HG02852 (cell line): ENCODE measurements around the gene LRRC63.

Experiments used
- ATAC-seq: cut with Tn5 transposase; IDR thresholded peaks from one replicate; pipeline ENCODE4 v1.9.1; 2021; ENCODE audit warnings: mild to moderate bottlenecking, moderate library complexity; ENCODE audit not compliant: unreplicated experiment

LRRC63 gene

GRCh38 chr13:46307554-46307953, 95.8 kb downstream of the LRRC63 start:
- no peak for ATAC-seq

DNA sequence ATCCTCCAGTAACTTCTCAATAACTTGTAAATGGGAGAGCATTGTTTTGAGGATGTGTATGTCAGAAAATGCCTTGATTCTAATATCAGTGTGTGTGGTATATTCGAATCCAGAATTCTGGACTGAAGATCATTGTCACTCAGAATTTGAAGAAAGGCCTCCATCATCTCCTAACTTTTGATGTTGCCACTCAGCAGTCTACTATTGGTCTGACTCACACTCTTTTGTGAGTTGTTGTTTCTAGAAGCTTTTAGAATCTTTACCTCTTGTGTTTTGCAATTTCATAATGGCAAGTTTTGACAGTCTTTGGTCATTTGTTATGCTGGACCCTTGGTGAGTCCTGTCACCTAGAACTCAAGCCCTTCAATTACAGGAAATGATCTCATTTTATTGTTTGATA, 98.3 kb downstream of the LRRC63 start:
- no peak for ATAC-seq

DNA sequence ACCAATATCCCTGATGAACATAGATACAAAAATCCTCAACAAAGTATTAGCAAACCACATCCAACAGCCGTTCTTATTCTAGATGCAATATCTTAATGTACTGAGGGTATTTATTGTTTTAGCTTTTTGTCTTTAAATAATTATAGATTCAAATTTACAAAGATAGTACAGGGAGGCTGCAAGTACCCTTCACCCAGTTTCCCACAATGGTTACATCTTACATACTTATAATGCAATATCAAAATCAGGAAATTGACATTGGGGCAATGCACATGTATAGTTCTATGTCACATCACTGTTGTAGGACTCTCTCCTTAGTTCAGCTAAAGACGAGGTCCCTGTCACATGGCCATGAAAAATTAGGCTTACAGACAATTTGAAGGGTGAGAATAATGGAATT, 99.5 kb downstream of the LRRC63 start:
- no peak for ATAC-seq

DNA sequence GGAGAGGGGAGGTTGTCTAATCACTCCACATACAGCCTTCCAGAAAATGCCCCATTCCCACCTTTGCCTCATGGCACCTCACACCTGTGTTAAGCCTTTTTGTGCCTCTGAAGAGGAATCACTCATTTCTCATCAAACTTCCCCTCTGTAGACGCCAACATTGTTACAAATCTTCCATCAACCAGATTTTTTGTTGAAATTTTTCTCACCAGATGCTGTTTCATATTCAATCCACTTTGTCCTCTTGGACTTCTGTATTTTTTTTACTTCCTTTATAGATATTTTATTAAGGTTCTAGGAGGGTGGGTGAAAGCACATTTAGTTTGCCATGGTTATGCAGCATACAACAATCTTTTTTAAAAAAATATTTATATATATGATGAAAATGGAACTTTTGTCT, 101.3 kb downstream of the LRRC63 start:
- ATAC-seq, result no peak

DNA sequence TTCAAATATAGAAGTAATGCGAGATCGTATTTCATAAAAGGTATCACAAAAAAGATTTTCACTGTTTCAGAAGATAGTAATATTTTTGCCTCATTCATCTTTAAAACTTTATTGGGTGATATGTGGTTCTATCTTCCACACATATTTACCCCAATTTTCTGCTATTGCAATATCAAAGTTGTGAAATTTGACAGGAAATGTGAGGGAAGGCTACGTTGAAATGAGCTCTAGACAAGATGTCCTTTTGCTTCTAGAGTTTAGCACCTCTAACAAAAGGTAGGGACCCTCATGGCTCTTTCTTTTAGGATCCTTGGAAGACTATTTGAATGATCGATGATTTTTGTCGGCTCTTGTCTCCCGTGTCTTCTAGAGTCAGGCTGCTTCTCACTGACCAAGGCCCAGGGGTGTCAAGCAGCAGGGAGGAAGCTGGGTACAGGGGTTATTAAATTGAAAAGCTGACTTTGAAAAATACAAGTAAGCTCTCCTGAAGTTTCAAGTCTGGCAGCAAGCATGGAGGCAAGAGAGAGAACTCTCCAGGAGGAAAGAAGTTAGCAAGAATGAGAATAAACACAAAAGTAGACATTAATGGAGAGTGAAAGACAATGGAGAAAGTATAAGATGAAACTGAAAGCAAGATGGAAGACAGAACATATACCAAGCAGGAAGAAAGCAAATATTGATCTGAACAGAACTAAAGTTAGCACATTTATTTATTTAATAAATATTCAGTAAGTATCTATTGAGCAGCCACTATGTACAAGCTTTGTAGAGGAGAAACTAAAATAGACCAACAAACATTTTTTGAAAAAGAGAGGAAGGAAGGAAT, 101.9 kb downstream of the LRRC63 start:
- ATAC-seq, result no peak

- ATAC-seq, result no peak
Measured at GRCh38 chr13:46314587-46314986, 102.9 kb downstream of the LRRC63 start.

- ATAC-seq, result no peak
Measured at GRCh38 chr13:46315036-46315435, 103.3 kb downstream of the LRRC63 start.

- no peak for ATAC-seq
Measured at GRCh38 chr13:46315491-46316075, 103.9 kb downstream of the LRRC63 start.

DNA sequence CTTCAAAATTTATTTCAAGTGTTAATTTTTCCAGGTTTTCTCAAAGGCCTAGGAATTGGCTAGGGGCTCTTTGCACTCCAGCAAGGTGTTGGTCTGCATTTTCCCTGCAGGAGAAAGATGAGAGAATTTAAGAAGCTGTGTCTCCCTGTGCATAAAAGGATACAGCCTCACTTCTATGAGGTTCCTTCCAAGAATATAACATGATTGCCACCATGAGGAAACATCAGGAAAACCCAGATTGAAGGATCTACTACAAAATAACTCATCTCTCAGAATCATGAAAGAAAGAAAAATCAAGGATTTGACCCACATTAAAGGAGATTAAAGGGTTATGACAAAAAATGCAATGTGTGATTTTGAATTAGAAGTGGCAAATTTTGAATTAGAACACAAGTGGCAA, 105.4 kb downstream of the LRRC63 start:
- no peak for ATAC-seq

DNA sequence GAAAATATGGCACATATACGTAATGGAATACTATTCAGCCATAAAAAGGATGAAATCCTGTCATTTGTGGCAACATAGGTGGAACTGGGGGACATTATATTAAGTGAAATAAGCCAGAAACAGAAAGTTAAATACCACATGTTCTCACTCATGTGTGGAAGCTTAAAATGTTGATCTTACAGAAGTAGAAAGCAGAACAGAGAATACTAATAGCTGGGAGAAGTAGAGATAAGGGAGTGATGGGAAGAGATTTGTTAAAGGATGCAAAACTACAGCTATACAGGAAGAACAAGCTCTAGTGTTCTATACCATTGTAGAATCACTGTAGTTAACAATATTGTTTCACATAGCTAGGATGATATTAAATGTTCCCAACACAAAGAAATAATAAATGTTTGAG, 107.3 kb downstream of the LRRC63 start:
- ATAC-seq, result no peak

GRCh38 chr13:46320406-46320805, 108.7 kb downstream of the LRRC63 start:
- no peak for ATAC-seq

- ATAC-seq, result no peak
Measured at GRCh38 chr13:46320821-46321220, 109.1 kb downstream of the LRRC63 start.

- no peak for ATAC-seq
Measured at GRCh38 chr13:46321494-46322225, 109.9 kb downstream of the LRRC63 start.

GRCh38 chr13:46324976-46325375, 113.2 kb downstream of the LRRC63 start:
- no peak for ATAC-seq
